Measurements from ENCODE around the gene AKAP5.

Gene AKAP5

DNA sequence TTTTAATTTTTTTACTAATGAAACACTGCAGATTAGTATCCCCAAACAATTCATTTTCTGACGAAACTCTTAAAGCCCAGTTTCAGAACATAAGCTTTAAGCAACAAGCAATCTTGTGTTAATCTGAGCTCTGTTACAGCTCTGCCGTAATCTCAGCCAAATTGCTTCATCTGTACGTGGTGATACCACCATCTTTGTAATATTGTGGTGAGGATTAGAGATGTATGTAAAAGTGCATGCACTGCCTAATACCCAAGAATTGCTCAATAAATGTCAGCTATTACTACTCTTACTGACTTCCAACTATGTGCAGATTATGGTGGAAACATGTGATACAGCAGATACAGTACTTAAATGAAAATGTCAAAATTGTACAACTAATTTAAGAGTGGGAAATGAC, 1.8 kb downstream of the AKAP5 start:
- no peak overlapping the region for H3K4me3 ChIP-seq (ENCODE audit: low read depth, low read length)
- TF ChIP-seq, protein P1, sequence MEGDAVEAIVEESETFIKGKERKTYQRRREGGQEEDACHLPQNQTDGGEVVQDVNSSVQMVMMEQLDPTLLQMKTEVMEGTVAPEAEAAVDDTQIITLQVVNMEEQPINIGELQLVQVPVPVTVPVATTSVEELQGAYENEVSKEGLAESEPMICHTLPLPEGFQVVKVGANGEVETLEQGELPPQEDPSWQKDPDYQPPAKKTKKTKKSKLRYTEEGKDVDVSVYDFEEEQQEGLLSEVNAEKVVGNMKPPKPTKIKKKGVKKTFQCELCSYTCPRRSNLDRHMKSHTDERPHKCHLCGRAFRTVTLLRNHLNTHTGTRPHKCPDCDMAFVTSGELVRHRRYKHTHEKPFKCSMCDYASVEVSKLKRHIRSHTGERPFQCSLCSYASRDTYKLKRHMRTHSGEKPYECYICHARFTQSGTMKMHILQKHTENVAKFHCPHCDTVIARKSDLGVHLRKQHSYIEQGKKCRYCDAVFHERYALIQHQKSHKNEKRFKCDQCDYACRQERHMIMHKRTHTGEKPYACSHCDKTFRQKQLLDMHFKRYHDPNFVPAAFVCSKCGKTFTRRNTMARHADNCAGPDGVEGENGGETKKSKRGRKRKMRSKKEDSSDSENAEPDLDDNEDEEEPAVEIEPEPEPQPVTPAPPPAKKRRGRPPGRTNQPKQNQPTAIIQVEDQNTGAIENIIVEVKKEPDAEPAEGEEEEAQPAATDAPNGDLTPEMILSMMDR (IDR thresholded peaks at IDR 0.05; ENCODE audit: insufficient read depth, low read depth, low read length, missing control alignments), result no peak
- no peak for DNase-seq (ENCODE audit: low read depth)

DNA sequence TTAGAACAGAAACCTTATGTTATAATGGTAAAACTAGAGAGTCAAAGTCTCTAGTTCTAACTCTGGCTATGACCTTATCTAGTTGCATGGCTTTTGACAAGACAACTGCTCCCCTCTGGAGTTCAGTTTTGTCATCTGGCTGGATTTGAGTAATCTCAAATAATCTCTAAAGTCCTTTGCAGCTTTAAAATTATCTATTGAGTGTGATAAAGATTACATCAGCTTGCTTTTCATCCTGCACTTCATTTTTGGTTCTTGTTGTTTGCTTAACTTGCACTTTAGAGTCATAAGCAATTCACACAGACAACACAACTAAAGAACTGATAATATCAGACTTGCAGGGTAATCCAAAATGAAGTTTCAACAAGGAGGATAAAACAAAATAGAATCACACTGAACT, 2.3 kb downstream of the AKAP5 start:
- no peak for DNase-seq (ENCODE audit: low read depth)
- TF ChIP-seq, protein P1 (IDR thresholded peaks at IDR 0.05; ENCODE audit: insufficient read depth, low read depth, low read length, missing control alignments), result no peak

DNA sequence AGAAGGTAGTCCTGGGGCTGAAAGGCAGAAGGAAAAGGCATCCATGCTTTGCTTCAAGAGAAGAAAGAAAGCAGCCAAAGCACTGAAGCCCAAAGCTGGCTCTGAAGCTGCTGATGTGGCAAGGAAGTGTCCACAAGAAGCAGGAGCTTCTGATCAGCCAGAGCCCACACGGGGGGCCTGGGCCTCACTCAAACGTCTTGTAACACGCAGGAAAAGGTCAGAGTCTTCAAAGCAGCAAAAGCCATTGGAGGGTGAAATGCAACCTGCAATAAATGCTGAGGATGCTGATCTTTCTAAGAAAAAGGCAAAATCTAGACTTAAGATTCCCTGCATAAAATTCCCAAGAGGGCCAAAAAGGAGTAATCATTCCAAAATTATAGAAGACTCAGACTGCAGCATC, 3.2 kb downstream of the AKAP5 start:
- H3K4me3 ChIP-seq (ENCODE audit: low read depth, low read length), result no peak overlapping the region
- DNase-seq (ENCODE audit: low read depth), result no peak
- TF ChIP-seq, protein P1 (IDR thresholded peaks at IDR 0.05; ENCODE audit: insufficient read depth, low read depth, low read length, missing control alignments), result no peak

More for the DNA sequence above, 2.3 kb downstream of the AKAP5 start:
- H3K4me3 ChIP-seq (ENCODE audit: low read depth, low read length), result no peak overlapping the region

DNA sequence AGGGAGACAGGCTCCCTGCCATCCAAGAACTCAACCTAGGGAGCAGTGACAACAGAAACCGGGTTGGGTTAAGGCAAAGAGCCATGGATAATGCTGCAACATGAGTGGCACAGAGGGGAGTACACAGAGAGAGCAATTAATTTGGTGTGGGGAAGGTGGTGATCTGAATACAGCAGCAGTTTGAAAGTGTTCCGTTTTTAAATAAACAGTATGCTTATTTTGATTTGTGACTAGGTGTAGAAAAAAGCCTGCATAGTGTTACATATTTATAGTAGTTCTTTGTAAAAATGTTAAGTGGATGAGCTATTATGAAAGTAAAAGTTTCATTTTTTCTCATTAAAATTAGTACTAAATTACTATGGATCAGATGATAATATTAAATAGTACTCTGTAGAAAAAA, 8.7 kb downstream of the AKAP5 start:
- TF ChIP-seq, protein P1 (IDR thresholded peaks at IDR 0.05; ENCODE audit: insufficient read depth, low read depth, low read length, missing control alignments), result no peak
- no peak for DNase-seq (ENCODE audit: low read depth)
- no peak overlapping the region for H3K4me3 ChIP-seq (ENCODE audit: low read depth, low read length)

DNA sequence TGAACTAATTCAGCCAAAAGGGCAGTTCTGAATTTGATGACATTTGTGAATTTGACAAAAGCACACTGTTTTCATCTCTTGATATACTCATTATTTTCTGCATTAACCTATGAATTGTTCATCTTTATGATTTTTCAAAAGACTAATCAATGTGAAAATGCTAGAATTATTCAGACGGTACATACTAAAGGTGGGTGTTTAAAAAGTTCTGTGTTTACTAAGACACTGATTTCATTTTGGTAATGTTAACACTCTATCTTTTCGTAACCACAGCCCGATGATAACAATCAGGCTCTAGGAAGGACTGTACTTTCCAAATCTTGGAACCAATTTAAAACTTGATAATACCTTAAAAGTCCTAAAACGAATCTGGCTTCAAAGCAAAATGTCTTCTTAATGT, 9.4 kb downstream of the AKAP5 start:
- TF ChIP-seq, protein P1 (IDR thresholded peaks at IDR 0.05; ENCODE audit: insufficient read depth, low read depth, low read length, missing control alignments), result no peak
- no peak for DNase-seq (ENCODE audit: low read depth)

DNA sequence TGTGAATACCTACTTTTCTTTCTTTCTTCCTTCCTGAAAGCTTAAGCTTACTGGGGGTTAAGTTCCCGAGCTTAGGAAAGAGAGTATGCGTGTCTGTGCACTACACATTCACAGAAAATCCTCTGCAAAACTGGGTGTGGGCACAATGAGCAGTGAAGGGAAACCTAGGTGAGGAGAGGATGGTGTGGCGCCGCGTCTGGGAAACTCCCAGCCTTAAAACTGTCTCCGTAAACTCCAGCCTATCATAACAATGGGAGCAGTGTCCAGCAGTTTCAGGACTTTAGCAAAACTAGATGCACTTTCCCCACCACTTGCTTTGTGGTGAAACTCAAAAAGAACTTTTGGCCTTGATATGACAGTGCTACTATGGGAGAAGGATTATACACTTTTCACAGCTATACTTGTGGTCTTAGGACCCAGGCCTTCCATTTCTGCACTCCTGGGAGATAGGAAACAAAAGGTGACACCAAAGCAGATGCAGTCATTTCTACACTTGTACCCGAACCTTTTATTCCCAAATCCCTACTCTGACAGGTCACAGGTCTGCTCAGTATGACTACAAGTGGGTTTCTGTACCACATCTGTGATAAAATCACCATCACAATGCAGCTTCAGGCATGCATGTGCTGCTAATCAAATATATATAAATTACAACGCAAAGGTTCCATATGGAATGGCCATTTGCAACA, 10.4 kb downstream of the AKAP5 start:
- TF ChIP-seq, protein P1 (IDR thresholded peaks at IDR 0.05; ENCODE audit: insufficient read depth, low read depth, low read length, missing control alignments), result no peak
- DNase-seq (ENCODE audit: low read depth), result no peak
- no peak overlapping the region for H3K4me3 ChIP-seq (ENCODE audit: low read depth, low read length)

More for the DNA sequence above, 9.4 kb downstream of the AKAP5 start:
- H3K4me3 ChIP-seq (ENCODE audit: low read depth, low read length), result no peak overlapping the region

DNA sequence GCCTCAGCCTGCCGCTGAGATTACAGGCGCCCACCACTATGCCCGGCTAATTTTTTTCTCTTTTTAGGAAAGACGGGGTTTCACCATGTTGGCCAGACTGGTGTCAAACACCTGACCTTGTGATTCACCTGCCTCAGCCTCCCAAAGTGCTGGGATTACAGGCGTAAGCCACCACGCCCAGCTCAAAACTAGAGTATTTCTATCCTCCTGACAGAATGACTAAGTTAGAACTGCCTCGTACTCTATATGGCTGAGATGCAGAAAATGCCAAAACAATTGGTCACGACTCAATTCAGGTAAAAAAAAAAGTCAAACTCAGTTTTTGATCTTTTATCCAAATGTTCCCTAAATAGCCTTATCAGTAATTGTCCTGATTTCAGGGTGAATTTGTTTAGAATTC, 11.1 kb downstream of the AKAP5 start:
- no peak for DNase-seq (ENCODE audit: low read depth)
- TF ChIP-seq, protein P1 (IDR thresholded peaks at IDR 0.05; ENCODE audit: insufficient read depth, low read depth, low read length, missing control alignments), result no peak
- no peak overlapping the region for H3K4me3 ChIP-seq (ENCODE audit: low read depth, low read length)
